ENCODE data around the gene LEPR.
"Not testable (repeated sequence)": the region's sequence is repeated elsewhere in the genome, so short reads cannot be mapped to it uniquely, and the experiment has no call there.

Gene LEPR

GRCh38 chr1:65437616-65438015 lies 17.1 kb downstream of the LEPR start:
- DNase-seq: peak; percentile 17

GRCh38 chr1:65440322-65440900 lies 19.9 kb downstream of the LEPR start:
- no peak for DNase-seq

- DNase-seq: no peak
Observed at GRCh38 chr1:65440915-65441314, 20.4 kb downstream of the LEPR start.

- DNase-seq: no peak
Observed at GRCh38 chr1:65441464-65441863, 21.0 kb downstream of the LEPR start.

GRCh38 chr1:65442442-65442841 lies 22.0 kb downstream of the LEPR start:
- no peak for DNase-seq

- no peak for DNase-seq
Observed at GRCh38 chr1:65443647-65444046, 23.2 kb downstream of the LEPR start.

GRCh38 chr1:65444128-65444640 lies 23.7 kb downstream of the LEPR start:
- DNase-seq: no peak

GRCh38 chr1:65445837-65446236 lies 25.4 kb downstream of the LEPR start:
- DNase-seq: no peak

- no peak for DNase-seq
Observed at GRCh38 chr1:65449214-65449823, 28.9 kb downstream of the LEPR start.

- not testable (repeated sequence) for DNase-seq
Observed at GRCh38 chr1:65455678-65456077, 35.2 kb downstream of the LEPR start.

GRCh38 chr1:65456481-65456880 lies 36.0 kb downstream of the LEPR start:
- DNase-seq: no peak

GRCh38 chr1:65457868-65458267 lies 37.4 kb downstream of the LEPR start:
- no peak for DNase-seq

- no peak for DNase-seq
Observed at GRCh38 chr1:65458730-65459396, 38.4 kb downstream of the LEPR start.

GRCh38 chr1:65459397-65459768 lies 38.9 kb downstream of the LEPR start:
- DNase-seq: peak; percentile 68

GRCh38 chr1:65465837-65466236 lies 45.4 kb downstream of the LEPR start:
- not testable (repeated sequence) for DNase-seq

- DNase-seq: peak; percentile 78
Observed at GRCh38 chr1:65467536-65467935, 47.1 kb downstream of the LEPR start.

- no peak for DNase-seq
Observed at GRCh38 chr1:65469126-65469888, 48.8 kb downstream of the LEPR start.

- DNase-seq: peak; percentile 56
Observed at GRCh38 chr1:65469889-65470340, 49.4 kb downstream of the LEPR start.
